SK-N-MC (cell line): ENCODE measurements around the gene SSR1.

Experiments used
- EZH2 ChIP-seq: fragments of 200-600 bp; sonication (generic); IDR thresholded peaks from one replicate; pipeline ENCODE4 v1.6.1; 2017; ENCODE audit warnings: antibody characterized with exemption
- FOXP2 ChIP-seq: optimal IDR thresholded peaks from 2 replicates; pipeline ENCODE3; 2011; ENCODE audit warnings: mild to moderate bottlenecking, moderate library complexity; ENCODE audit not compliant: insufficient read depth; ENCODE audit errors: extremely low read length, control extremely low read depth
- POLR2AphosphoS5 ChIP-seq: IDR thresholded peaks from 2 replicates; pipeline ENCODE4 v1.6.1; 2012; ENCODE audit warnings: mild to moderate bottlenecking, low read depth, low read length, borderline replicate concordance

GRCh38 chr6:7283676-7284075, 29.3 kb downstream of the SSR1 start:
- no peak for TF ChIP-seq POLR2AphosphoS5
- TF ChIP-seq EZH2 = no peak
- TF ChIP-seq FOXP2 = no peak
